ENCODE measurements around the gene REG4.

DNA sequence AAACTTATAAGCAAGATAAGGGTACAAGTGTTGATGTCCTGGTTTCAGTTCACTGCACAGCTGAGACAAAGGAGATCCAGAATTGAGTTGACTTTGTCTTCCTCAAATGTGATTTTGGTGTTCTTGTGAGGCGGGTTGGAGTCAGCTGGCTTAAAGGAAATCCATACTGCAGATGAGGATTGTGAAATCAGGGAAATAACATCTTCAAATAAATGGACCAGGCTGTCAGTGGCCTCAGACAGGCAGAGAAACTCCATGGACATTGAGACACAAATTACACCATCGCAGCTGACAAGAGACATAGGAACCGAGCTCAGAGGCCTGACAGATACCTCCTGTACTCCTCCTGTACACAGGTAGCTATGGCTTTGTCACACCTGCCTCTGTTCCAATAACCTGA lies 27.0 kb upstream of the REG4 start:
- TF ChIP-seq CTCF (IDR thresholded peaks at IDR 0.05): no peak
- TF ChIP-seq POLR2AphosphoS5 (IDR thresholded peaks at IDR 0.05; ENCODE audit: low read depth, low read length): no peak
- no peak for TF ChIP-seq SIN3A (IDR thresholded peaks at IDR 0.05; ENCODE audit: borderline replicate concordance, insufficient read depth, low read depth, low read length)

Measured in Panc1 (cell line).